GM18867 (cell line): ENCODE data around the gene MTHFSD.

Experiments used
- ATAC-seq: cut with Tn5 transposase; IDR thresholded peaks from one replicate; pipeline ENCODE4 v1.9.1; 2021; ENCODE audit warnings: mild to moderate bottlenecking, moderate library complexity; ENCODE audit not compliant: unreplicated experiment

Gene MTHFSD

DNA sequence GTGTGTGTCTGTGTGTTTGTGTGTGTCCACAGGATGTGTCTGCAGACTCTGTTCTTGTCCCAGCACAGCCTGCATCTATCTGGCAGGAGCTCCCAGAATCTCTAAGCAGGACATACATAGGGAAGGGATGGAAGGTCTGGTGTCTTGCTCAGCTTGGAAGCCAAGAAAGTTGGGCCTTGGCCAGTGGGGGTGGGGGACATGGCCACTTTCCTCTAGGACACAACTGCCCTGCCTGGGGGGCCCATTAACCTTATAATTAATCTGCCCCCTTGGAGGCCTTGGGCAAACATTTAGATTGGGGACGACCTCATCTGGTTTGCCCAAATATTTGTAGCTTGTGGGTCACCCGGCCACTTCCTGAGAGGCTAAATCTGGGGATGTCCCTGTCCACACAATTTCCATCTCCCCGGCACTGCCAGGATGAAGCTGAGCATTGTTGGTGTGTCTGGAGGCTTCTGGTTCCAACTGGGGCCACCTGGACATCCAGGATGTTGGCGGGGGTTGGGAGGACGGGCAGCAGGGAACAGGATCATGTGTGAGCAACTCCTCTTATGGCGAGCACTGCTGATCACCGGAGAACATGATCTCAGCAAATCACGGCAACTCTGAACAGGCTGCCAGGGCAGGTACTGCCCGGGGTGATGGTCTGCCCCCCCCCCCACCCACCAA, 61.9 kb downstream of the MTHFSD start:
- no peak for ATAC-seq

DNA sequence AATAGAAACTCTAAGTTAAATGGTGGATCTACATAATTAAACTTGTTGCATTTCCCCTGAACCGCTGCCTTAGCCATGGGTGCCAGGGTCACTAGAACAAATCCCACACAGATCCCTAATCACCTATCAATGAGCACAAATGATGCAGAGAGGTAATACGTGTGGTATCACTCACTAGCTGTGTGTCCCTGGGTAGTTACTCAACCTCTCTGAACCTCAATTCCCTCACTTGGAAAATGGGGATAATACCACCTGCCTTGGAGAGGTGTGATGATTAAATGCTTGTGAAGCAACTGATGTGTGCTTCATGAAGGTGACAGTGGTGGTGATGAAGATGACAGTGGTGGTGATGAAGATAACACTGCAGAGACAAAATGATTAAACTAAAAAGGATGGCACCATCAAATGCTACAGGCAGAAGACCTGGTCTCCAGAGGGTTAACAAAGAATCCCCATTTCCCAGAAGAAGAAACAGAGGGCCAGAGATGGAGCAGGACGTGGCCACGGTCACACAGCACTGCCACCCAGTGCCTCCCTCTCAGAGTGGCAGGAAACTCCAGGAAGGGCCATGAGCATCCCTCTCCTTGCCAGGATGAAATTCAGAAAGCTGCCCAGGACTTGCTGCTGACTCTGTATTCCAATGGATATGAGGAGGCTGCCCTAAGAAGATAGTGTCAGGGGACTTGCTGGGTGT, 62.6 kb downstream of the MTHFSD start:
- ATAC-seq, result no peak

DNA sequence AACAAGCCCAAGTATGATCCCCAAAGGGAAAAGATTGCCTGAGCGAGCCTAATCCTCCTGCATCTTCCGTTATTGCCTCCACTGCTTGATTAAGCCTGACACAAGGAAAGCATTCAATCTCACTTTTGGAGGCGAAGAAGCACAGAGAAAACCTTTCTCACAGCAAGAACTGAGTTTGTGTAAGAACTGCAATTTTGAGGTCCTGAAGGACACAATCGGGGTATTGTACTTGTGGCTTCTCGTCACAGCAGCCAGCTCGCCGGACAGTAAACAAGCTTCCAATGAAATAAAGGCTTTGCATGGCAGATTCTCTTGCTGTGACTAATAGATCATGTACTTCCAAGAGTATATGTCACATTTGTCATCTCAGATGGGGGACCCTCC, 63.4 kb downstream of the MTHFSD start:
- no peak for ATAC-seq

DNA sequence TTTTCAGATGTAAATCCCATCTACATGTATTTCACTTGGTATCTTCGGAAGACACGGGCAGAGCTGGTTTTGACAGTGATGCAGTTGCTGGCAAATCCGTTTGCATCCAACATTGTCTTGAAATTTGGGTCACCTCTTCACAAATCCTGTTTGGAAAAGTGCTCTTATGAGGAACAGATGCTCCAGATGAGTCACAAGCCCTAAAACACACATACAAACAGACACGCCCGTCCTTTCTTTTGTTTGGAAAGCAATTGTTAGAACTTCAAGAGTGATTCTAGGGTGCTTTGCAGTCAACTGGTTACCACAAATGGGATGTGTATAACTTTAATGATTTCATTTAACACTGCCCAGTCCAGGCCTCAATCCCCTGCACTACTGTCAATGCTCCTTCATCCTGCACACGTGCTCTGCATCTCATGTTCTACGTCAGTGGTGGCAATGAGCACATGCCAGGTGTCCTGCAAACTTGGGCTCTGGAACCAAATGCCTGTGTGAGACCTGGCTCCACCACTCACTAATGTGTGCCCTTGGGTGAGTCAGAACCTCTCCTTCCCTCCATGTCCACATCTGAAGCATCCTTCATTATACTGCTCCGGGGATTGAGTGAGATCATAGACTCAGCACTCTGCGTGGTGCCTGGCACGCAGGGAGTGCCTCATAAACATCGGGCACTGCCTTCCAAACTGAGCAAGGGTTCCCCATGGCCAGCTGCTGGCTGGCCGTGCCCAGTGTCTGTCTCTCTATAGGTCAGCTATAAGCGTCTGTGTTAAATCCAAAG, 64.0 kb downstream of the MTHFSD start:
- ATAC-seq, result no peak

DNA sequence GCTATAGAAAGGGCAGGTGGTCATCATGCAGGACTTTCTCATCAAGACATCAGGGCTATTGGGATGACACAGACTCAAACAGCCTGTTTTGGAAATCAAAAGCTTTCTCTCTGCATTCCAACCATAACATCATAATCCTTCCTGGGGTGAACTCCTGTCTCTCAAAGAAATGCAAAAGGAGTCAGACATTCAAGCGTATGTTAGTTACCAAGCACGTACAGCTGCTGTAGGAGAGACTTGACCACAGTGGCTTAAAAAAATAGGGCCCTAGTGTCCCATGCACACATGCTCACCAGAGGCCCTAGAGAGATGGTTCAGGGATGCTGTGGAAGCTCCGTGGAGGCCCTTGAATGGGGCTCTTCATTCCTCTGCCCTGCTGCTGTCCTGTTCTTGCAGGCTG, 69.3 kb downstream of the MTHFSD start:
- ATAC-seq, result no peak

DNA sequence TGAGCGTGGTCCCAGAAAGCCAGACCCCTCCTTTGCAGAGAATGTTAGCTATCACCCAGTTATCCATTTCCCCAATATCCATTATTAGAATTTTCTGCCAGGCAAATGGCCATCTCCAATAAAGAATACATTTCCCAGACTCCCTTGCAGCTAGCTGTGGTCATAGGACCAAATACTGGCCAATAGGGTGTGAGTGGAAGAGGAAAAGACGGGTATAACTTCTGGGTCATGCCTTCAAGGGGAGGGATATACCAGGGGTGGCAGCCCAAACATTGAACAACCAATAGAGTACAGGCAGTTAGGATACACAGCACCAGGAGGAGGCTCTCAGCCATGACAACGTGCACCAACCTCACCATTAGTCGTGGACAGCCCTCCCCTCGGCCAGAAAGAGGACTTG, 70.8 kb downstream of the MTHFSD start:
- no peak for ATAC-seq

DNA sequence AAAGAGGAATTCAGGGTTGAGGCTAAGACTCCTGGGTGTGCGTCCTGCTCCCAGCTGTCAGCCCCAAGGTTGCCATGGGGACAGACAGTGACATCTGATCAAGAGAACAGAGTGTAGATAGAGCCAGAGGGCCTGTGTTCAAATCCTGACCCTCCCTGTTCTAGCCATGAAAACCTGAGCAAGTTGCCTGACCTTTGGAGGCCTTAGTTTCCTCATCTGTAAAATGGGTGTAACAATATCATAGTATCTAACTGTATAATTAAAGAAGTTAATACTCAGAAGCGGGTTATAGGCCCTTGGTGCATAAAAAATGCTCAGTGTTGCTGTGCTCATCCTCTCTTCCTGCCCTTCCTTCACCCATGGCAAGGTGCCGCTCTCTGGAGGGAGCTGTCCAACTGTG, 73.4 kb downstream of the MTHFSD start:
- no peak for ATAC-seq

GRCh38 chr16:86480444-86480843, 74.6 kb downstream of the MTHFSD start:
- no peak for ATAC-seq
